HepG2 (cell line): Measurements from ENCODE around the gene PCDHA6. TPM values are rescaled to one million over a fixed set of nuclear protein-coding genes. Genes with fewer than 3 reads are reported as not detected.
"Not testable (repeated sequence)": the region's sequence is repeated elsewhere in the genome, so short reads cannot be mapped to it uniquely, and the experiment has no call there.

Source experiments
- ATAC-seq: fragments of 200-7000 bp; cut with Tn5 transposase; 3 replicates; pipeline ENCODE4 v1.9.1; 2020; ENCODE audit warnings: mild to moderate bottlenecking, moderate library complexity
- BruUV-seq: library from RNA; stranded (reverse); fragments of 400-500 nt; replicated peaks from 2 replicates; lab custom pipeline; 2021; lab: Mats Ljungman, UMichigan
- CTCF ChIA-PET: fragments of 300-600 bp; formaldehyde crosslinking; extraction: SDS; loops from one replicate; lab custom pipeline; 2021; ENCODE audit warnings: low total read pairs, inconsistent platforms, low intra/inter-chr PET ratio; lab: Yijun Ruan, JAX
- POLR2A ChIA-PET: fragments of 350-600 bp; sonication (Branson Sonifier 250); formaldehyde crosslinking; loops from one replicate; lab custom pipeline; 2020; ENCODE audit warnings: antibody characterized with exemption, inconsistent platforms; lab: Yijun Ruan, JAX
- DNase-seq: peaks from one replicate; pipeline ENCODE4 v3.0.0-alpha.2; 2015; ENCODE audit warnings: low spot score
- FAIRE-seq: peaks from 3 replicates; lab custom pipeline; 2011; peaks lifted over from hg19 to GRCh38; lab: Jason Lieb, UNC
- H2AFZ ChIP-seq: one replicate; pipeline ENCODE4 v1.6.1; 2011; ENCODE audit warnings: low read length, inconsistent platforms
- H3K27ac ChIP-seq: fragments of 300-600 bp; 3 replicates; pipeline ENCODE4 v1.8.0; 2011; ENCODE audit warnings: mixed run types, mild to moderate bottlenecking, mixed read lengths, low read length, inconsistent platforms; ENCODE audit not compliant: insufficient read depth; ENCODE audit errors: extremely low read length
- H3K27me3 ChIP-seq, 2 experiments: fragments of 200-600 bp in 1 of 2; 2 replicates in 1 of 2; 3 replicates in 1 of 2; pipeline versions ENCODE4 v1.6.0 to v1.8.0; 2011; ENCODE audit warnings: low read length in 2 of 2, mild to moderate bottlenecking in 2 of 2, moderate library complexity in 2 of 2, inconsistent platforms in 1 of 2; ENCODE audit not compliant: insufficient read depth in 2 of 2, control insufficient read depth in 1 of 2
- H3K36me3 ChIP-seq, 2 experiments: fragments of 200-600 bp in 1 of 2; replicated peaks in 1 of 2; 2 replicates in 1 of 2; 3 replicates in 1 of 2; pipeline versions ENCODE4 v1.5.1 to v1.8.0; 2011; ENCODE audit warnings: low read length in 2 of 2, inconsistent platforms in 1 of 2; ENCODE audit not compliant: insufficient read depth in 2 of 2, control insufficient read depth in 1 of 2
- H3K4me1 ChIP-seq: 2 replicates; pipeline ENCODE4 v1.5.1; 2012; ENCODE audit warnings: low read length, inconsistent platforms; ENCODE audit not compliant: insufficient read depth
- H3K4me2 ChIP-seq: 2 replicates; pipeline ENCODE4 v1.6.0; 2011; ENCODE audit warnings: low read depth, low read length, inconsistent platforms
- H3K4me3 ChIP-seq, 3 experiments: fragments of 200-600 bp in 1 of 3; sonication (generic), shearing (Covaris generic) in 1 of 3; replicated peaks in 1 of 3; 2 replicates each; pipeline ENCODE4 v1.5.1; 2011 to 2016; ENCODE audit warnings: low read length in 3 of 3, inconsistent platforms in 2 of 3, low read depth in 2 of 3, mild to moderate bottlenecking in 2 of 3, control low read depth in 1 of 3, mixed read lengths in 1 of 3; ENCODE audit not compliant: insufficient read depth in 1 of 3
- H3K79me2 ChIP-seq: one replicate; pipeline ENCODE4 v1.6.1; 2011; ENCODE audit warnings: low read length, inconsistent platforms; ENCODE audit not compliant: insufficient read depth
- H3K9ac ChIP-seq: 2 replicates; pipeline ENCODE4 v1.6.0; 2011; ENCODE audit warnings: mild to moderate bottlenecking, low read depth, low read length, inconsistent platforms; ENCODE audit not compliant: insufficient read depth
- H3K9me3 ChIP-seq: 2 replicates; pipeline ENCODE4 v1.5.1; 2012; ENCODE audit warnings: mild to moderate bottlenecking, low read length
- H4K20me1 ChIP-seq: 2 replicates; pipeline ENCODE4 v1.6.0; 2011; ENCODE audit warnings: inconsistent platforms, mild to moderate bottlenecking, low read length, moderate library complexity; ENCODE audit not compliant: insufficient read depth
- ELF3 ChIP-seq: IDR thresholded peaks from 2 replicates; pipeline ENCODE4 v1.6.1; 2016; ENCODE audit warnings: missing genetic modification reagents, missing compliant biosample characterization
- HNRNPLL ChIP-seq: fragments of 200-400 bp; formaldehyde crosslinking; IDR thresholded peaks from 2 replicates; pipeline ENCODE4 v1.6.1; 2017; ENCODE audit warnings: mild to moderate bottlenecking, low read depth, low read length; ENCODE audit not compliant: poor library complexity, severe bottlenecking
- PHF8 ChIP-seq: sonication (generic); formaldehyde crosslinking; IDR thresholded peaks from 2 replicates; pipeline ENCODE4 v1.5.0; 2020; ENCODE audit warnings: missing genetic modification reagents
- WGBS: methylation state at CpG from one replicate; pipeline ENCODE4 v1.1.6; 2017; ENCODE audit warnings: low lambda C conversion rate; 5-methylcytosine and 5-hydroxymethylcytosine counted together
- in situ Hi-C: cut with HindIII; loops from 2 replicates; pipeline ENCODE4 v1.10.0; 2017; ENCODE audit warnings: low pct_unique_long_range_greater_than_20kb; ENCODE audit not compliant: extremely low pct_ligation_motif_present
- intact Hi-C: fragments of 100-400 bp; cut with micrococcal nuclease; formaldehyde crosslinking; loops from one replicate; pipeline ENCODE4 v1.10.0; 2022; ENCODE audit not compliant: unreplicated experiment
- polyA plus RNA-seq, 8 experiments: library from polyadenylated mRNA; depleted of rRNA in 3 of 8; stranded (reverse) in 7 of 8; unstranded in 1 of 8; fragments of >200 nt; fragmentation: Illumina TruSeq in 4 of 8; extraction: Trizol in 4 of 8; gene quantifications; 2 replicates each; pipeline versions ENCODE4 v1.2.1 to v1.2.3, GENCODE V29; 2011 to 2016; ENCODE audit warnings: low read depth in 4 of 8, missing spikeins in 1 of 8, mixed read lengths in 1 of 8; ENCODE audit not compliant: insufficient read depth in 1 of 8
- total RNA-seq, 5 experiments: library from RNA; depleted of rRNA; stranded (reverse); fragments of >200 nt; fragmentation: Illumina TruSeq; extraction: Trizol; gene quantifications; 2 replicates each; pipeline ENCODE4 v1.2.3, GENCODE V29; 2016; ENCODE audit warnings: low read depth in 1 of 5
- TF ChIP-seq, protein P1 (sequence below): sonication (generic); formaldehyde crosslinking; IDR thresholded peaks from 2 replicates; pipeline ENCODE4 v1.5.1; 2020; ENCODE audit warnings: mild to moderate bottlenecking, missing genetic modification reagents, moderate library complexity

The PCDHA6 gene
- total and polyA plus RNA-seq, 2 of the 13 experiments (the other 11 are each of a cell fraction or from before 2014, with no cell fraction given), result not detected

DNA sequence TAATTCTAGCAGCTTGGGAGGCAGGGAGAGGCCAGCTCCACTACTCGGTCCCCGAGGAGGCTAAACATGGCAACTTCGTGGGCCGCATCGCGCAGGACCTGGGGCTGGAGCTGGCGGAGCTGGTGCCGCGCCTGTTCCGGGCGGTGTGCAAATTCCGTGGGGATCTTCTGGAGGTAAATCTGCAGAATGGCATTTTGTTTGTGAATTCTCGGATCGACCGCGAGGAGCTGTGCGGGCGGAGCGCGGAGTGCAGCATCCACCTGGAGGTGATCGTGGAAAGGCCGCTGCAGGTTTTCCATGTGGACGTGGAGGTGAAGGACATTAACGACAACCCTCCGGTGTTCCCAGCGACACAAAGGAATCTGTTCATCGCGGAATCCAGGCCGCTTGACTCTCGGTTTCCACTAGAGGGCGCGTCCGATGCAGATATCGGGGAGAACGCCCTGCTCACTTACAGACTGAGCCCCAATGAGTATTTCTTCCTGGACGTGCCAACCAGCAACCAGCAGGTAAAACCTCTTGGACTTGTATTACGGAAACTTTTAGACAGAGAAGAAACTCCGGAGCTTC lies 6.8 kb downstream of the PCDHA6 start:
- 54% methylated on average over 18 of the region's 38 CpGs for WGBS

More for the DNA sequence above, 6.8 kb downstream of the PCDHA6 start:
- FAIRE-seq, in situ Hi-C loops, H4K20me1 ChIP-seq, H3K36me3 ChIP-seq, H3K79me2 ChIP-seq, intact Hi-C loops, CTCF ChIA-PET, DNase-seq, POLR2A ChIA-PET, H3K27ac ChIP-seq, H3K4me1 ChIP-seq, H2AFZ ChIP-seq, H3K27me3 ChIP-seq, H3K9me3 ChIP-seq: not testable (repeated sequence)
- Histone ChIP-seq H3K9ac (peak overlapping the region; percentile 36; the same call in 1 of the 2 replicates), H3K4me2 (peak overlapping the region; percentile 78), H3K4me3 (peak overlapping the region; percentile 62 to 68 (median 68))
- TF ChIP-seq HNRNPLL (peak; percentile 49), PHF8 (CRISPR knock-in tag) (0 out of 2 replicates have a peak, but pooled peaks have one; percentile 24), ELF3 (CRISPR knock-in tag) (0 out of 2 replicates have a peak, but pooled peaks have one; percentile 2)
- TF ChIP-seq, protein P1, sequence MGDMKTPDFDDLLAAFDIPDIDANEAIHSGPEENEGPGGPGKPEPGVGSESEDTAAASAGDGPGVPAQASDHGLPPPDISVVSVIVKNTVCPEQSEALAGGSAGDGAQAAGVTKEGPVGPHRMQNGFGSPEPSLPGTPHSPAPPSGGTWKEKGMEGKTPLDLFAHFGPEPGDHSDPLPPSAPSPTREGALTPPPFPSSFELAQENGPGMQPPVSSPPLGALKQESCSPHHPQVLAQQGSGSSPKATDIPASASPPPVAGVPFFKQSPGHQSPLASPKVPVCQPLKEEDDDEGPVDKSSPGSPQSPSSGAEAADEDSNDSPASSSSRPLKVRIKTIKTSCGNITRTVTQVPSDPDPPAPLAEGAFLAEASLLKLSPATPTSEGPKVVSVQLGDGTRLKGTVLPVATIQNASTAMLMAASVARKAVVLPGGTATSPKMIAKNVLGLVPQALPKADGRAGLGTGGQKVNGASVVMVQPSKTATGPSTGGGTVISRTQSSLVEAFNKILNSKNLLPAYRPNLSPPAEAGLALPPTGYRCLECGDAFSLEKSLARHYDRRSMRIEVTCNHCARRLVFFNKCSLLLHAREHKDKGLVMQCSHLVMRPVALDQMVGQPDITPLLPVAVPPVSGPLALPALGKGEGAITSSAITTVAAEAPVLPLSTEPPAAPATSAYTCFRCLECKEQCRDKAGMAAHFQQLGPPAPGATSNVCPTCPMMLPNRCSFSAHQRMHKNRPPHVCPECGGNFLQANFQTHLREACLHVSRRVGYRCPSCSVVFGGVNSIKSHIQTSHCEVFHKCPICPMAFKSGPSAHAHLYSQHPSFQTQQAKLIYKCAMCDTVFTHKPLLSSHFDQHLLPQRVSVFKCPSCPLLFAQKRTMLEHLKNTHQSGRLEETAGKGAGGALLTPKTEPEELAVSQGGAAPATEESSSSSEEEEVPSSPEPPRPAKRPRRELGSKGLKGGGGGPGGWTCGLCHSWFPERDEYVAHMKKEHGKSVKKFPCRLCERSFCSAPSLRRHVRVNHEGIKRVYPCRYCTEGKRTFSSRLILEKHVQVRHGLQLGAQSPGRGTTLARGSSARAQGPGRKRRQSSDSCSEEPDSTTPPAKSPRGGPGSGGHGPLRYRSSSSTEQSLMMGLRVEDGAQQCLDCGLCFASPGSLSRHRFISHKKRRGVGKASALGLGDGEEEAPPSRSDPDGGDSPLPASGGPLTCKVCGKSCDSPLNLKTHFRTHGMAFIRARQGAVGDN (CRISPR knock-in tag), result peak; percentile 31; the same call in 1 of the 2 replicates
- ATAC-seq, result peak; percentile 78
- TSS peak; percentile 67 for BruUV-seq
